Measurements from ENCODE around the gene ZNF708.

Gene ZNF708

DNA sequence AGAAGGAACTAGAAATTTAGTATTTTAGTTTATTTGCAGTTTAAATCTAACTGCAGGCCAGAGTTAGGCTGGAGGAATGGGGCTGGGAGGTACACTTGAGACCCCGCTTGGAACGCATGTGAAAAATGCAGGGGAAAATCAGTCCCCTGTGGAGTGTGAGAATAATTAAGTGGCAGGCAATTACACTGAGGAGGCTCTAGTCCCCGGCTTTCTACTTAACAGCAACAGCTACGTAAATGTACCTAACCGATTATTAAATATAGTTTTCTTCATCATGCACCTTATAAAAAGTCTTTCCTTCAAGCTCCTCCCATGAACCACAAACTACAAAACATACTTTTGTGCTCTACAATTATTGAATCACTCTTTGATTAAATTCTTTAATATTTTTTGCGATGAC lies 804 bp downstream of the ZNF708 start:
- Mint-ChIP-seq H3K27ac (peak overlapping the region; percentile 99 to 100 (median 99)), H3K9me3 (peaks cover 23% of the 10 kb centered on the region), H3K4me1 (peaks cover 13% of the 10 kb centered on the region), H3K36me3 (ENCODE audit: low read depth) (peaks cover 58% of the 10 kb centered on the region), H3K27me3 (ENCODE audit: low read depth) (no peaks in the 10 kb centered on the region), H3K4me3 (peak overlapping the region; percentile 98 to 100 (median 100))
- TF ChIP-seq, protein P1, sequence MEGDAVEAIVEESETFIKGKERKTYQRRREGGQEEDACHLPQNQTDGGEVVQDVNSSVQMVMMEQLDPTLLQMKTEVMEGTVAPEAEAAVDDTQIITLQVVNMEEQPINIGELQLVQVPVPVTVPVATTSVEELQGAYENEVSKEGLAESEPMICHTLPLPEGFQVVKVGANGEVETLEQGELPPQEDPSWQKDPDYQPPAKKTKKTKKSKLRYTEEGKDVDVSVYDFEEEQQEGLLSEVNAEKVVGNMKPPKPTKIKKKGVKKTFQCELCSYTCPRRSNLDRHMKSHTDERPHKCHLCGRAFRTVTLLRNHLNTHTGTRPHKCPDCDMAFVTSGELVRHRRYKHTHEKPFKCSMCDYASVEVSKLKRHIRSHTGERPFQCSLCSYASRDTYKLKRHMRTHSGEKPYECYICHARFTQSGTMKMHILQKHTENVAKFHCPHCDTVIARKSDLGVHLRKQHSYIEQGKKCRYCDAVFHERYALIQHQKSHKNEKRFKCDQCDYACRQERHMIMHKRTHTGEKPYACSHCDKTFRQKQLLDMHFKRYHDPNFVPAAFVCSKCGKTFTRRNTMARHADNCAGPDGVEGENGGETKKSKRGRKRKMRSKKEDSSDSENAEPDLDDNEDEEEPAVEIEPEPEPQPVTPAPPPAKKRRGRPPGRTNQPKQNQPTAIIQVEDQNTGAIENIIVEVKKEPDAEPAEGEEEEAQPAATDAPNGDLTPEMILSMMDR (IDR thresholded peaks at IDR 0.05; ENCODE audit: unreplicated experiment in 3 of 3): no peak

DNA sequence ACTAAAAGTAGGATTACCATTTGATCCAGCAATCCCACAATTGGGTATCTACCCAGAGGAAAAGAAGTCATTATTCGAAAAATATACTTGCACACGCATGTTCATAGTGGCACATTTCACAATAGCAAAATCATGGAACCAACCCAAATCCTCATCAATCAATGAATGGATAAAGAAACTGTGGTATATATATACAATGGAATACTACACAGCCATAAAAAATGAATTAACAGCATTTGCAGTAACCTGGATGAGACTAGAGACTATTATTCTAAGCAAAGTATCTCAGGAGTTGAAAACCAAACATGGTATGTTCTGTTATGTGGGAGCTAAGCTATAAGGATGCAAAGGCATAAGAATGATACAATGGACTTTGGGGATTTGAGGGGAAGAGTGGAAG lies 3.0 kb downstream of the ZNF708 start:
- H3K4me3 Mint-ChIP-seq: peak overlapping the region; percentile 53 to 80 (median 55)
- H3K4me1 Mint-ChIP-seq: peaks cover 13% of the 10 kb centered on the region
- no peaks in the 10 kb centered on the region for H3K27me3 Mint-ChIP-seq (ENCODE audit: low read depth)
- TF ChIP-seq, protein P1 (IDR thresholded peaks at IDR 0.05; ENCODE audit: unreplicated experiment in 3 of 3): no peak
- peaks cover 80% of the 10 kb centered on the region for H3K36me3 Mint-ChIP-seq (ENCODE audit: low read depth)
- peaks cover 39% of the 10 kb centered on the region for H3K9me3 Mint-ChIP-seq
- H3K27ac Mint-ChIP-seq: peak overlapping the region in 1 of 3 experiments; percentile 71

DNA sequence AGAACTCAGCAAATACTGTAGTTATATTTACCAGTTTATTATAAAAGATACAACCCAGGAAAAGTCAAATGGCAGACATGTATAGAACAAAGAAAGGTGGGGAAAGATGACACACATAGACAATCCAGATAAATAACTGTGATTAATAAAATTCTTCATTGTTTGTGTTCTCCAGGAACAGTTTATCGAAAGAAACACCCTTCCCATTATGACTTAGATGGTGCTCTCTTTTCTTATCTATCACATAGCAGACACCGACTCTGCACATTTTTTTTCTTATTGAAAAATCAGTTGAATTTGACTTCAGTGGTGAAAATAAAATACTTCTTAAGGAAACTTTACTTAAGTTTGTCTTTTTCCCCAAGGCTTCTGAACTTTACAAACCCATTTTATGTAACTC lies 6.2 kb downstream of the ZNF708 start:
- peaks cover 47% of the 10 kb centered on the region for H3K9me3 Mint-ChIP-seq
- TF ChIP-seq, protein P1 (IDR thresholded peaks at IDR 0.05; ENCODE audit: unreplicated experiment in 3 of 3): no peak
- H3K36me3 Mint-ChIP-seq (ENCODE audit: low read depth): peaks cover 95% of the 10 kb centered on the region
- no peak overlapping the region for H3K27ac Mint-ChIP-seq
- H3K27me3 Mint-ChIP-seq (ENCODE audit: low read depth): no peaks in the 10 kb centered on the region
- H3K4me3 Mint-ChIP-seq: no peak overlapping the region
- peaks cover 5% of the 10 kb centered on the region for H3K4me1 Mint-ChIP-seq

DNA sequence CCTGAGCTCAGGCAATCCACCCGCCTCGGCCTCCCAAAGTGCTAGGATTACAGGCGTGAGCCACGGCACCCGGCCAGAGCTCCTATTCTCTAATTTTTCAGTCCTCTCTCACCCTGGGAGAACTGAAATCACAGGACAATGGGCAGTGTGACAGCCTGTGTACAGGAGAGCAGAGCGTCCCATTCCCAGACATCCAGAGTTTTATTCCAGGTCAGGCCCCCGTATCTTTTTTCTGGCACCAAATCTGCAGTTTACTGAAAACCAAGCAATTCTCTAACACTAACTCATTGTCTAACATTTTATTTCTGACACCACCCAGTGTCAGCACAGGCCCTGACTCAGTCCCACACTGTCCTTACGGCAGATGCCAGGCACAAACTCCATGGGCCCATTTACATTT lies 6.7 kb downstream of the ZNF708 start:
- peaks cover 95% of the 10 kb centered on the region for H3K36me3 Mint-ChIP-seq (ENCODE audit: low read depth)
- H3K4me3 Mint-ChIP-seq: no peak overlapping the region
- no peak overlapping the region for H3K27ac Mint-ChIP-seq
- TF ChIP-seq, protein P1 (IDR thresholded peaks at IDR 0.05; ENCODE audit: unreplicated experiment in 3 of 3): no peak
- no peaks in the 10 kb centered on the region for H3K27me3 Mint-ChIP-seq (ENCODE audit: low read depth)
- H3K4me1 Mint-ChIP-seq: peaks cover under 1% of the 10 kb centered on the region
- H3K9me3 Mint-ChIP-seq: peaks cover 51% of the 10 kb centered on the region

DNA sequence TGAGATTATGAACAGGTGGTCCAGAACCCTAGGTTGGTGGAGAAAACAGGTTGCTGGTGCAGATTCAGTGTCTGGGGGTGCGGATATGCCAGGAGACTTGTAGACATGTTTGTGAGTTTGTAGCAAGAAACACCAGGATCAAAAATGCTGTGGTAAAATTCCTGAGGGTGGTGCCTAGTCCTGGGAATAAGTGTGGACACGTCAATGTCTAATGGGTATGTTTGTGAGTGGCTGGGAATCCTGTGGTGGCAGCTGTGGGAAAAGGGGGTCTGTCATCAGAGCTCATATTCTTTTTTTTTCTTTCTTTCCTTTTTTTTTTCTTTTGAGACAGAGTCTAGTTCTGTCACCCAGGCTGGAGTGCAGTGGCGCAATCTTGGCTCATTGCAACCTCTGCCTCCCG lies 7.2 kb downstream of the ZNF708 start:
- Mint-ChIP-seq H3K27me3 (ENCODE audit: low read depth) (no peaks in the 10 kb centered on the region), H3K4me1 (no peaks in the 10 kb centered on the region), H3K27ac (no peak overlapping the region), H3K36me3 (ENCODE audit: low read depth) (peaks cover 95% of the 10 kb centered on the region), H3K9me3 (peaks cover 55% of the 10 kb centered on the region), H3K4me3 (no peak overlapping the region)
- TF ChIP-seq, protein P1 (IDR thresholded peaks at IDR 0.05; ENCODE audit: unreplicated experiment in 3 of 3): no peak

DNA sequence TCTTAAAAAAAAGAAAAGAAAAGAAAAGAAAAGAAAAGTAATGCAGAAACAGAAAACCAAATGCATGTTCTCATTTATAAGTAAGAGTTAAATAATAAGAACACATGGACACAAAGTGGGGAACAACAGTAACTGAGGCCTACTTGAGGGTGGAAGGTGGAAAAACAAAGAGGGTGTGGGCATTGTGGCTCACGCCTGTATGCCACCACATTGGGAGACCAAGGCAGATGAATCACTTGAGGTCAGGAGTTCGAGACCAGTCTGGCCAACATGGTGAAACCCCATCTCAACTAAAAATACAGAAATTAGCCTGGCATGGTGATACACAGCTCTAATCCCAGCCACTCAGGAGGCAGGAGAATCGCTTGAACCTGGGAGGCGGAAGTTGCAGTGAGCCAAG lies 8.1 kb downstream of the ZNF708 start:
- TF ChIP-seq, protein P1 (IDR thresholded peaks at IDR 0.05; ENCODE audit: unreplicated experiment in 3 of 3): no peak
- no peaks in the 10 kb centered on the region for H3K4me1 Mint-ChIP-seq
- no peak overlapping the region for H3K4me3 Mint-ChIP-seq
- H3K27me3 Mint-ChIP-seq (ENCODE audit: low read depth): no peaks in the 10 kb centered on the region
- H3K9me3 Mint-ChIP-seq: peaks cover 50% of the 10 kb centered on the region
- H3K27ac Mint-ChIP-seq: no peak overlapping the region
- peaks cover 95% of the 10 kb centered on the region for H3K36me3 Mint-ChIP-seq (ENCODE audit: low read depth)

Measured in nephron (organoid).